Memory B cell (primary cell): ENCODE results near the gene UGT1A1.

Experiments used
- ATAC-seq: fragments of 150-1000 bp; cut with Tn5 transposase; 2 replicates; pipeline ENCODE4 v1.10.0; 2021; ENCODE audit warnings: low read depth, mild to moderate bottlenecking, moderate library complexity
- DNase-seq, 2 donors: peaks; one replicate each; pipeline ENCODE4 v3.0.0; 2022; ENCODE audit warnings: low spot score in 2 of 2
- H3K27ac Mint-ChIP-seq: one replicate; pipeline ENCODE4 v1.8.0; 2022; ENCODE audit warnings: mild to moderate bottlenecking, moderate library complexity, mixed read lengths
- H3K27me3 Mint-ChIP-seq: one replicate; pipeline ENCODE4 v1.8.0; 2022; ENCODE audit warnings: mixed read lengths
- H3K36me3 Mint-ChIP-seq: one replicate; pipeline ENCODE4 v1.8.0; 2022; ENCODE audit warnings: mild to moderate bottlenecking, mixed read lengths
- H3K4me1 Mint-ChIP-seq: one replicate; pipeline ENCODE4 v1.8.0; 2022; ENCODE audit warnings: mixed read lengths
- H3K4me3 Mint-ChIP-seq: one replicate; pipeline ENCODE4 v1.8.0; 2022; ENCODE audit warnings: mild to moderate bottlenecking, moderate library complexity, mixed read lengths
- H3K9me3 Mint-ChIP-seq: one replicate; pipeline ENCODE4 v1.8.0; 2022; ENCODE audit warnings: mixed read lengths

The UGT1A1 gene

DNA sequence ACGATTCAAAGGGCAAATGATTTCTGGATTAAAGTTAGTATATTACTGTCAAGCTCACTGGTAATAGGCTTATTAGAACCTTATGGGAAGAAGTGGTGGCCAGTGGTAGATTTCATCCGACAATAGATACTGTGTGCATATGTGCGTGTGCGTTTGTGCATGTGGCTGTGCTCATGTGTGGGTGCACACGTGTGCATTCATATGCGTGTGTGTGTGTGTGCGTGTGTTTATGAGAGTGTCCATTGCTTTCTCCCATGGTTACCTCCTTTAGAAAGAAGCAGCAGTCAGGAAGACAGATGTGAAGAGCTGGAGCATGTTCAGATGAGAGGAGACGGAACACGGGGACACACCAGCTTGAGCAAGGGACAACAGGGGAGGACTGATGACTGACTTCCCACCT is 9.2 kb downstream of the UGT1A1 start:
- H3K27me3 Mint-ChIP-seq, result peaks cover 12% of the 10 kb centered on the region
- H3K4me3 Mint-ChIP-seq, result no peak overlapping the region

DNA sequence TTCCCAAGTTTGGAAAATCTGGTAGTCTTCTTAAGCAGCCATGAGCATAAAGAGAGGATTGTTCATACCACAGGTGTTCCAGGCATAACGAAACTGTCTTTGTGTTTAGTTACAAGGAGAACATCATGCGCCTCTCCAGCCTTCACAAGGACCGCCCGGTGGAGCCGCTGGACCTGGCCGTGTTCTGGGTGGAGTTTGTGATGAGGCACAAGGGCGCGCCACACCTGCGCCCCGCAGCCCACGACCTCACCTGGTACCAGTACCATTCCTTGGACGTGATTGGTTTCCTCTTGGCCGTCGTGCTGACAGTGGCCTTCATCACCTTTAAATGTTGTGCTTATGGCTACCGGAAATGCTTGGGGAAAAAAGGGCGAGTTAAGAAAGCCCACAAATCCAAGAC is 12.1 kb downstream of the UGT1A1 start:
- Mint-ChIP-seq H3K4me3 (no peak overlapping the region), H3K4me1 (no peaks in the 10 kb centered on the region), H3K9me3 (peaks cover 7% of the 10 kb centered on the region), H3K27ac (no peak overlapping the region), H3K36me3 (no peaks in the 10 kb centered on the region), H3K27me3 (peaks cover 10% of the 10 kb centered on the region)
- ATAC-seq (no peak), DNase-seq (no peak)

More for the DNA sequence above, 9.2 kb downstream of the UGT1A1 start:
- Mint-ChIP-seq H3K36me3 (no peaks in the 10 kb centered on the region), H3K4me1 (no peaks in the 10 kb centered on the region), H3K27ac (no peak overlapping the region), H3K9me3 (no peaks in the 10 kb centered on the region)
- no peak for ATAC-seq
- DNase-seq, result no peak

DNA sequence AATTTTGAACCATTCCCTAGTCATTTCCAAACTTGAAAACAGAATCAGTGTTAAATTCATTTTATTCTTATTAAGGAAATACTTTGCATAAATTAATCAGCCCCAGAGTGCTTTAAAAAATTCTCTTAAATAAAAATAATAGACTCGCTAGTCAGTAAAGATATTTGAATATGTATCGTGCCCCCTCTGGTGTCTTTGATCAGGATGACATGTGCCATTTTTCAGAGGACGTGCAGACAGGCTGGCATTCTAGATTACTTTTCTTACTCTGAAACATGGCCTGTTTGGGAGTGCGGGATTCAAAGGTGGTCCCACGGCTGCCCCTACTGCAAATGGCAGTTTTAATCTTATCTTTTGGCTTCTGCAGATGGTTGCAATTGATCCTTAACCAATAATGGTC is 12.5 kb downstream of the UGT1A1 start:
- peaks cover 10% of the 10 kb centered on the region for H3K27me3 Mint-ChIP-seq

DNA sequence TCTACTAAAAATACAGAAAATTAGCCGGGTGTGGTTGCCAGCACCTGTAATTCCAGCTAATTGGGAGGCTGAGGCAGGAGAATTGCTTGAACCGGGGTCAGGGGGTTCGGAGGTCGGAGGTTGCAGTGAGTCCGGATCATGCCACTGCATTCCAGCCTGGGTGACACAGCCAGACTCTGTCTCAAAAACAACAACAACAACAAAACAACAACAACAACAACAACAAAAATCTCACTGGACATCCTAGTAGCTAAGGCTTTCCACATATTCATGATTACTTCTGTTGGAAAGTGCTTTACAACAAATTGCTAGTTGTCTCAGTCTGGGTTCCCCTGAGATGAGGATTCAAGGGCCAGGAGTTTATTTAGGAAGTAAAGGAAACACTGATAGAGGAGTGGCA is 13.8 kb downstream of the UGT1A1 start:
- no peak for ATAC-seq
- no peak for DNase-seq
- no peak overlapping the region for H3K27ac Mint-ChIP-seq
- peaks cover 8% of the 10 kb centered on the region for H3K9me3 Mint-ChIP-seq
- H3K4me3 Mint-ChIP-seq, result no peak overlapping the region
- no peaks in the 10 kb centered on the region for H3K4me1 Mint-ChIP-seq
- H3K27me3 Mint-ChIP-seq, result peaks cover 13% of the 10 kb centered on the region
- no peaks in the 10 kb centered on the region for H3K36me3 Mint-ChIP-seq

More for the DNA sequence above, 12.5 kb downstream of the UGT1A1 start:
- ATAC-seq (no peak), DNase-seq (no peak)
- Mint-ChIP-seq H3K4me3 (no peak overlapping the region), H3K9me3 (peaks cover 8% of the 10 kb centered on the region), H3K36me3 (no peaks in the 10 kb centered on the region), H3K4me1 (no peaks in the 10 kb centered on the region), H3K27ac (no peak overlapping the region)

DNA sequence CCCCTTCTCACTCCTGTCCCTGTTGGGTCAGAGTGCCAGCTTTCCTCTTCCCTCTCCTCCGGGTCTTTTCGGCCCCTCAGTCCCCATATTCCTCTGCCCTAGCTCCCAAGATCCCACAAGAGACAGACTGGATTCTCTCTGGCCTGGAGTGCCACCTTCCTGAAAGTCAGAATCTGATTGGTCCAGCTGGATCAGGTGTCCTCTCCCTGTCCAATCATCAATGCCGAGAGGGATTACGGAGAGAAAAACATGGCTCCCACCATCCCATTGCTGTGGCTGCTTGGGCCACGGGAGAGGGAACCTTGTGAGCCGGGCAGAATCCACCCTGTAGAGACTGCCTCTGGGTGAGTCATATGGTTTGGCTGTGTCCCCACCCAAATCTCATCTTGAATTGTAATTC is 15.3 kb downstream of the UGT1A1 start:
- ATAC-seq (no peak), DNase-seq (no peak)
- no peak overlapping the region for H3K4me3 Mint-ChIP-seq
- peaks cover 14% of the 10 kb centered on the region for H3K27me3 Mint-ChIP-seq
- H3K4me1 Mint-ChIP-seq, result no peaks in the 10 kb centered on the region
- H3K36me3 Mint-ChIP-seq, result no peaks in the 10 kb centered on the region
- H3K9me3 Mint-ChIP-seq, result peaks cover 8% of the 10 kb centered on the region
- H3K27ac Mint-ChIP-seq, result no peak overlapping the region

DNA sequence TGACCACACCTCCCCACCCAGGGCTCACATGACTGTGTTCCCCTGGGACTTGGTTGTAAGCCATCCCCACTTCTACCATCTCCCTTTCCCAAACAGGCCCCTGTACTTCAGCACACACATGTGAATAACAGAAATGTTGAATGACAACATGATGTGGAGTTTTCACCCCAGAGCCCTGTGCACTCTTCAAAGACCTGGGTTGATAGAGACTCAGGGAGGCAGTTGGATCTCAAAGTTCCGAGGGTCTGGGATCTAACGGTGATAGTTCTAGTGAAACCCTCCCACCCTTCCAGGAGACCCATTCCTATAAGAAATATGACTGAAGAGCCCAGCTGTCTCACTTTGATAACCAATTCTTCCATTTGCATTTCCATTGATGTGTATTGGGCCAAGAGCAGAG is 18.0 kb downstream of the UGT1A1 start, which contains the start of gene MROH2A:
Gene MROH2A, plus strand, starts transcription at position 301 of the 400 bp plus-strand sequence. CDS start 1,029 bp downstream, outside the sequence.
- Mint-ChIP-seq H3K27me3 (peaks cover 18% of the 10 kb centered on the region), H3K4me3 (no peak within 1 kb of the TSS), H3K27ac (no peak within 1 kb of the TSS), H3K4me1 (no peaks in the 10 kb centered on the region), H3K9me3 (peaks cover 11% of the 10 kb centered on the region), H3K36me3 (no peaks in the 10 kb centered on the region)
- no peak for ATAC-seq
- no peak for DNase-seq

DNA sequence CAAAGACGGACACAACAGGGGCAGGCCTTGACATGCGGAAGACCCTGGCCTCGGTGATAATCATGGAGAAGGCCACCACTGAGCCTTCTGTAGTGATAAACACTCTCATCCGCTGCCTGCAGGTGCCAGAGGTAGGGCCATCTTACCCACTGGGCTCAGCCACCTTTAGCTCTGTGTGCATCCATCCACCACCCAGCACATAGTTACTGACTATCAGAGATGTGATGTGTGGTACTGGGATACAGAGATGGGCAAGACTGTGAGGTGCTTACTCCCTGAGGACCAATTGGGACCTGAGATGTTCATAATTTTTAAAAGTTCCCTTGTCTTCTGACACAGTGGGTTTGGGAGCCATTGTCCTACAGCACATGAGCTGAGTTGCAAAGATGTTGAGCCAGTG is 19.7 kb downstream of the UGT1A1 start:
- no peak overlapping the region for H3K4me3 Mint-ChIP-seq
- peaks cover 21% of the 10 kb centered on the region for H3K27me3 Mint-ChIP-seq
- H3K27ac Mint-ChIP-seq, result no peak overlapping the region
- no peaks in the 10 kb centered on the region for H3K36me3 Mint-ChIP-seq
- DNase-seq, result no peak
- H3K9me3 Mint-ChIP-seq, result peaks cover 11% of the 10 kb centered on the region
- no peaks in the 10 kb centered on the region for H3K4me1 Mint-ChIP-seq
- no peak for ATAC-seq

DNA sequence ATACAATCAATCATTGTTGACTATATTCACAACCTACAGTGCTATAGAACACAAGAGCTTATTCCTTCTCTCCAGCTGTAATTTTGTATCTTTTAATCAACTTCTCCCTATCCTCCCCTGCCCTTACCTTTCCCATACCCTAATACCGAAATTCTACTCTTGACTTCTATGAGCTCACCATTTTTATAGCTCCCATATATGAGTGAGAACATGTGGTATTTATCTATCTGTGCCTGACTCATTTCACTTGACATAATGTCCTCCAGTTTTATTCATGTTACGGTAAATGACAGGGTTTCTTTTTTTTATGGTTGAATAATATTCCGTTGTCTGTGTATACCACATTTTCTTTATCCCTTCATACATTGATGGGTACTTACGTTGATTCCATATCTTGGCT is 20.7 kb downstream of the UGT1A1 start:
- H3K27me3 Mint-ChIP-seq, result peaks cover 20% of the 10 kb centered on the region
- ATAC-seq, result no peak
- peaks cover 8% of the 10 kb centered on the region for H3K9me3 Mint-ChIP-seq
- no peak for DNase-seq
- no peaks in the 10 kb centered on the region for H3K4me1 Mint-ChIP-seq
- no peak overlapping the region for H3K4me3 Mint-ChIP-seq
- no peaks in the 10 kb centered on the region for H3K36me3 Mint-ChIP-seq
- no peak overlapping the region for H3K27ac Mint-ChIP-seq

DNA sequence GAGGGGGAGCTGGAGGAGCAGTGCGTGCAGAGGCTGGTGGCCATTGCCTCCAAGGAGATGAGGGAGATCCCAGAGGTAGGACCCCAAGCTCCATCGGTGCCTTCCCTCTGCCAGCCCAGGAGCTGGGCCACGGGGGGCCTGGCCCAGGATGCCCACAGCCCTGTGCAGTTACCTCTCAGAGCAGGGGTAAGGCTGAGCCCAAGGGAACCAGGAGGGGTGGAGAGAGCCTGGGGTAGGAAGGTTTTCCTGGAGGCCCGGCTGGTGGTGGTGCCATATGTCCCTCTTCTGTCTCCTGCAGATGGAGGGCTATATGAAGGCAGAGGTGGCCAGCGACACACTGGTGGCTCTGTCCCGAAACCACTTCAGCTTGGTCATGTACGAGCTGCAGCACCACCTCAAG is 29.5 kb downstream of the UGT1A1 start:
- H3K9me3 Mint-ChIP-seq, result no peaks in the 10 kb centered on the region
- no peak for DNase-seq
- H3K4me3 Mint-ChIP-seq, result no peak overlapping the region
- no peaks in the 10 kb centered on the region for H3K36me3 Mint-ChIP-seq
- H3K4me1 Mint-ChIP-seq, result peaks cover 3% of the 10 kb centered on the region
- no peak for ATAC-seq
- no peak overlapping the region for H3K27ac Mint-ChIP-seq
- peaks cover 13% of the 10 kb centered on the region for H3K27me3 Mint-ChIP-seq

DNA sequence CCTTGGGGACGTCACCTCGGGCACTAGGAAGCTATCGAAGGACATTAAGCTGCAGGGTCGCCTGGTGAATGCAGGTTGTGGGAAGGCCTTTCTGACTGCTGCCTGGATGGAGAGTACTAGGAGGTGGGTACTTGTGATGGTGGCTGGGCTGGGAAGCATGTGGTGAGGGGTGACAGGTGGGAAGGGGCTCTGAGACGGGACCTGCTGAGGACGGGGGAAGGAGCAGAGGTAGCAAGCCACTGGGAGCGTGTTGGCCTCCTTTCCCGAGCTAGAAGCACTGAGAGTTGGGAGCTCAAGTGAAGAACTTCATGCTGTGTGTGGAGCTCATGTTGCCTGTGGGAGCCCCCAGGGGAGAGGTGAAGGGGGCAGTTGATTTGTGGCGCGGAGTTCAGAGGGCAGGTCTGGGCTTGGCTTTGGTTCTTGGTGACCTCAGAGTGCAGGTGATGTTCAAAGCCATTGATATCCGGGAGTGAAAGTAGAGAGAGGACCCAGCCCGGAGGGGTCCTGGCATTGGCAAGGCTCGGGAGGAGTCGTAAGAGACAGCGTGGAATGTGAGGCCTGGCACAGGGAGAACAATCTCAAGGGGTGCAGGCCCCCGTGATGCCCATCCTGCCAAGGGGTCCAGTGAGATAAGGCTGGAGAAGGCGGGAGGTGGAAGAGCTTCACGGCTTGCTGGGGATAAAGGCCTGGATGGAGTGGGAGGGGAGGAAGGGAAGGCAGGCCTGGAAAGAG is 31.2 kb downstream of the UGT1A1 start:
- Mint-ChIP-seq H3K36me3 (no peaks in the 10 kb centered on the region), H3K4me1 (peaks cover 3% of the 10 kb centered on the region), H3K27me3 (peaks cover 10% of the 10 kb centered on the region), H3K9me3 (no peaks in the 10 kb centered on the region), H3K4me3 (no peak overlapping the region), H3K27ac (no peak overlapping the region)
- no peak for ATAC-seq
- no peak for DNase-seq

DNA sequence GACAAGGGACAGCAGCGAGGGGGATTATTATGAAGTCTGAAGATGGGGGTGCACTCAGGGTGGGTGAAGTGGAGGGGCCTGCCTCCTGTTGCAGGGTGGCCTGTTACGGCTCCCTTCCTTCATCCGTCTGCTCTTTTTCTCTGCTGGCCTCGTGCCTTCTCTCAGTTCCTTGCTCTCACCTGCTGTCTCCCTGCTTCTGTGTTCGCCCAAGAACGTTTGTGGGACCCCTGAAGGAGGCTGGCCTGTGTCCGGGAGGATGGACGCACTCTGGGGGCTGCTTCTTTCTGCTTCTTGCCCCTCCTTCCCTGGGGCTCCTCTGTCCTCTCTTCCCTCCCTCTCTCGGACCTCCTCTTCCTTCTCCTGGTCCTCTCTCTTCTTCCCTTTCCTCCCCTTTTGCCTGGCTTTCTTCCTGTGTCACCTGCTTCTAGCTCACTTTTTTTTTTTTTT is 31.8 kb downstream of the UGT1A1 start:
- ATAC-seq (no peak), DNase-seq (no peak)
- Mint-ChIP-seq H3K4me1 (peaks cover 3% of the 10 kb centered on the region), H3K36me3 (no peaks in the 10 kb centered on the region), H3K9me3 (no peaks in the 10 kb centered on the region), H3K27ac (no peak overlapping the region), H3K4me3 (no peak overlapping the region), H3K27me3 (peaks cover 10% of the 10 kb centered on the region)

DNA sequence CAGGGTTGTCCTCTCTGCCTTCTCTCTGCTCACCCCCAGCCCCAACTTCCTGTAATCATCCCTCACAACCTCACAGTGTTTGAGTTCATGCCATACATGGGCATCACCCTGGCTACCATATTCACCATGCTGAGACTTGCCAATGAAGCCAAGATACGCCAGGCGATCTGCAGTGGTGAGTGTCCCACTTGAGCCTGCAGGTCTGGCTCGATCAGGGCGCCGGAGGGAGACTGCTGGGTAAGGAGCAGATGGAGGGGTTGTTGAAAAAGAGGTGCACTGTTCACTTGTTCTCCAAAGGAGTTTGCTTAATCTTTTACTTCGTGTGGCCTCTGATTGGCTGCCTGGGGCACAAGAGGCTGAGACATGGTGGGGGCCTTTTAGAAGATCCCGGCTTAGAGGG is 32.6 kb downstream of the UGT1A1 start:
- H3K4me1 Mint-ChIP-seq, result peaks cover 3% of the 10 kb centered on the region
- DNase-seq (no peak), ATAC-seq (no peak)
- H3K4me3 Mint-ChIP-seq, result no peak overlapping the region
- no peak overlapping the region for H3K27ac Mint-ChIP-seq
- H3K9me3 Mint-ChIP-seq, result no peaks in the 10 kb centered on the region
- H3K36me3 Mint-ChIP-seq, result no peaks in the 10 kb centered on the region
- peaks cover 10% of the 10 kb centered on the region for H3K27me3 Mint-ChIP-seq

DNA sequence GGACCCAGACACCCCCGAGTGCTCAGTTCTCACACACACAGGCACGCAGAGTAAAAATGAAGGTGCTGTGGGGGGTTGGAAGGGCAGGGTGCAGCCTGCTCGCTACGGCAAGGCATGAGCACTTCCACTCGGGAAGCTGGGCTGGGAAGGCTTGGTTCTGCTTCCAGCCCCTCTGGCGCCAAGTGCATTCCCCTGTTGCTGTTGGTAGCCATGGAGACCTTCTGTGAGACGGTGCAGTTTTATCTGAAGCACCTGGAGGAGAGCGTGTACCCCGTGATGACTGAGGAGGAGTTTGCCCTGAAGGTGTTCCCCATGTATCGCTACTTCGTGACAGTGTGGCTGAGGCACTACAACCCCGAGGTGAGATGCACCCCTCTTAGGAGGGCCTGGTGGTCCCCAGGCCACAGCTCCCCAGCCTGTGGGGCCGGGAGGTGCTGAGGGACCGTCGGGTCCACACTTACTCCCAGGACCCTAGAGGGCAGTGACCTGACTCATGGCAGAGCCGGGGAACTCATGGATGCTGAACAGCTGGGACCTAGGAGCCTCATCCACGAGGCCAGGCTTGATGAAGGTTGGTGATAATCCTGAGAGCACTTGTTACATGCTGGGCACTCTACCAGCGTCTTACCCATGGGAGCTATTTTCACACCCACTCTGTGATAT is 33.5 kb downstream of the UGT1A1 start:
- ATAC-seq, result no peak
- no peak overlapping the region for H3K27ac Mint-ChIP-seq
- H3K36me3 Mint-ChIP-seq, result no peaks in the 10 kb centered on the region
- no peak for DNase-seq
- no peak overlapping the region for H3K4me3 Mint-ChIP-seq
- H3K27me3 Mint-ChIP-seq, result peaks cover 11% of the 10 kb centered on the region
- peaks cover 3% of the 10 kb centered on the region for H3K4me1 Mint-ChIP-seq
- no peaks in the 10 kb centered on the region for H3K9me3 Mint-ChIP-seq

DNA sequence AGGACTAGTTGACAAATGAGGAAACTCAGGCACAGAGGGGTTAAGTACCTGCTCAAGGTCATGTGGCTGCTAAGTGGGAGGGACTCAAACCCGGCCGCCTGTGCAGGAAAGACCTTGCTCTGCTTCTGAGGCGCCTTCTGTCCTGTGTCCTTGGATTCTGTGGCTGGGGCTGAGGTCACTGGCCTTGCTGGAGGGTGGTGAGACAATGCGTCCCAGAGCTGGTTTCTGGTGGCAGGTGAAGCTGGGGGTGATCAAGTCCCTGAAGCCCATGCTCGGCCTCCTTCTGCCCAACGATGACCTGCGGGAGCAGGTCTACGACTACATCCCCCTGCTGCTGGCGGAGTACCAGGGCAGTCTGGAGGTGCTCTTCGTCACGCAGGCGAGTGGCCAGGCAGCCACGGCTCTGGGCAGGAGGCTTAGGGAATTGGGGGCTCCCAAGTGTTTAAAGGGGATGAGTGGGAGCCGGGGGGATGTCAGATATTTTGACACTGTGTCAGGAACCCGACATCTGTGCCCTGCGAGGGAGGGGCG is 34.1 kb downstream of the UGT1A1 start:
- Mint-ChIP-seq H3K36me3 (no peaks in the 10 kb centered on the region), H3K4me3 (no peak overlapping the region)

More for the DNA sequence above, 34.1 kb downstream of the UGT1A1 start:
- Mint-ChIP-seq H3K9me3 (no peaks in the 10 kb centered on the region), H3K27ac (no peak overlapping the region), H3K27me3 (peaks cover 9% of the 10 kb centered on the region), H3K4me1 (peaks cover 3% of the 10 kb centered on the region)
- DNase-seq (no peak), ATAC-seq (no peak)
